ENCODE data around the gene ZNF107. TPM values are rescaled to one million over a fixed set of nuclear protein-coding genes. Genes with fewer than 3 reads are reported as not detected.
"Not testable (repeated sequence)": the region's sequence is repeated elsewhere in the genome, so short reads cannot be mapped to it uniquely, and the experiment has no call there.

The ZNF107 gene
- total RNA-seq, 4 donors from 2014 or later = 3.6 to 61.9 (median 7.8) TPM

- Histone ChIP-seq H3K27ac (no peak overlapping the region), H3K36me3 (no peaks in the 10 kb centered on the region), H3K4me1 (no peaks in the 10 kb centered on the region), H3K9me3 (no peaks in the 10 kb centered on the region), H3K4me3 (no peak overlapping the region), H3K27me3 (no peaks in the 10 kb centered on the region)
- DNase-seq = no peak
- TF ChIP-seq CTCF (IDR thresholded peaks at IDR 0.05) (no peak), POLR2A (IDR thresholded peaks at IDR 0.05) (no peak)
Measured at GRCh38 chr7:64656489-64656888, 9.4 kb upstream of the ZNF107 start.

GRCh38 chr7:64662091-64662490 lies 3.8 kb upstream of the ZNF107 start:
- not testable (repeated sequence) for H3K4me3 ChIP-seq, H3K4me1 ChIP-seq, DNase-seq, H3K36me3 ChIP-seq, H3K27ac ChIP-seq, H3K9me3 ChIP-seq, H3K27me3 ChIP-seq

GRCh38 chr7:64666663-64667050 lies 724 bp downstream of the ZNF107 start:
- DNase-seq = no peak
- Histone ChIP-seq H3K36me3 (peaks cover 0 to 6% (median 0%) of the 10 kb centered on the region in 3 donors), H3K9me3 (no peaks in the 10 kb centered on the region), H3K4me3 (peak overlapping the region; percentile 68 to 72 (median 70)), H3K27me3 (no peaks in the 10 kb centered on the region), H3K27ac (peak overlapping the region in 3 of 4 donors; percentile 61 to 87 (median 81)), H3K4me1 (peaks cover 0 to 7% (median 0%) of the 10 kb centered on the region in 4 donors)
- no peak for TF ChIP-seq POLR2A (IDR thresholded peaks at IDR 0.05)

- Histone ChIP-seq H3K36me3 (peaks cover 0 to 6% (median 0%) of the 10 kb centered on the region in 3 donors), H3K4me1 (peaks cover 0 to 7% (median 0%) of the 10 kb centered on the region in 4 donors), H3K27ac (peak overlapping the region in 2 of 4 donors; percentile 81 to 87), H3K27me3 (no peaks in the 10 kb centered on the region), H3K4me3 (peak overlapping the region in 2 of 4 donors; percentile 0 to 72), H3K9me3 (no peaks in the 10 kb centered on the region)
- DNase-seq = no peak
- TF ChIP-seq POLR2A (IDR thresholded peaks at IDR 0.05) (no peak), CTCF (IDR thresholded peaks at IDR 0.05) (no peak)
Measured at GRCh38 chr7:64667311-64667710, 1.4 kb downstream of the ZNF107 start.

- no peak overlapping the region for H3K4me3 ChIP-seq
- H3K4me1 ChIP-seq = no peaks in the 10 kb centered on the region
- peak overlapping the region in 1 of 4 donors; percentile 26 for H3K27ac ChIP-seq
- H3K36me3 ChIP-seq = peaks cover 0 to 6% (median 0%) of the 10 kb centered on the region in 3 donors
- peak in 1 of 3 donors; percentile 54 for DNase-seq
- TF ChIP-seq POLR2A (IDR thresholded peaks at IDR 0.05) = no peak
- no peak for TF ChIP-seq CTCF (IDR thresholded peaks at IDR 0.05)
- H3K27me3 ChIP-seq = no peaks in the 10 kb centered on the region
- H3K9me3 ChIP-seq = peaks cover 0 to 4% (median 0%) of the 10 kb centered on the region in 4 donors
Measured at GRCh38 chr7:64672414-64672813, 6.5 kb downstream of the ZNF107 start.

- peaks cover 0 to 36% (median 0%) of the 10 kb centered on the region in 3 donors for H3K36me3 ChIP-seq
- H3K4me1 ChIP-seq = no peaks in the 10 kb centered on the region
- no peaks in the 10 kb centered on the region for H3K27me3 ChIP-seq
- DNase-seq = no peak
- H3K4me3 ChIP-seq = no peak overlapping the region
- TF ChIP-seq CTCF (IDR thresholded peaks at IDR 0.05) (no peak), POLR2A (IDR thresholded peaks at IDR 0.05) (no peak)
- no peak overlapping the region for H3K27ac ChIP-seq
- peaks cover 0 to 4% (median 0%) of the 10 kb centered on the region in 4 donors for H3K9me3 ChIP-seq
Measured at GRCh38 chr7:64685091-64685490, 19.2 kb downstream of the ZNF107 start.

GRCh38 chr7:64685741-64686140 lies 19.8 kb downstream of the ZNF107 start:
- Histone ChIP-seq H3K36me3 (peaks cover 0 to 36% (median 0%) of the 10 kb centered on the region in 3 donors), H3K27ac (peak overlapping the region in 2 of 4 donors; percentile 20 to 60), H3K9me3 (peaks cover 0 to 4% (median 0%) of the 10 kb centered on the region in 4 donors), H3K4me3 (no peak overlapping the region), H3K27me3 (no peaks in the 10 kb centered on the region), H3K4me1 (no peaks in the 10 kb centered on the region)
- TF ChIP-seq CTCF (IDR thresholded peaks at IDR 0.05) (no peak), POLR2A (IDR thresholded peaks at IDR 0.05) (no peak)
- no peak for DNase-seq
